Spleen (tissue), 7 donors: ENCODE measurements around the gene SLC9C1.

Experiments used
- CTCF ChIP-seq, 11 experiments: fragments of 200-600 bp in 7 of 11; fragments of 450-650 bp in 4 of 11; sonication (generic) in 4 of 11; IDR thresholded peaks in 8 of 11; conservative IDR thresholded peaks in 3 of 11; 1 replicate in 7 of 11; 2 replicates in 4 of 11; pipeline versions ENCODE4 v1.4.0 to v1.8.0; 2016 to 2021; ENCODE audit warnings: antibody characterized with exemption in 11 of 11, inconsistent platforms in 4 of 11, mild to moderate bottlenecking in 1 of 11
- POLR2A ChIP-seq, 3 donors: fragments of 450-650 bp; IDR thresholded peaks; one replicate each; pipeline ENCODE4 v1.5.1; 2017; ENCODE audit warnings: antibody characterized with exemption in 3 of 3, mild to moderate bottlenecking in 1 of 3
- POLR2AphosphoS5 ChIP-seq, 3 donors: sonication (generic); formaldehyde crosslinking; IDR thresholded peaks; one replicate each; pipeline ENCODE4 v1.5.1; 2017; ENCODE audit warnings: antibody characterized with exemption in 3 of 3
- donor health status: DM: no; HTN: no; CAD: no; lungs with moderate emphysema.
- donor health status: DM: no; HTN: no; CAD: no.
- donor health status: DM: no; HTN: no; CAD: no.

GRCh38 chr3:112247350-112247749 is 46.7 kb downstream of the SLC9C1 start:
- TF ChIP-seq CTCF (IDR thresholded peaks at IDR 0.05 in 8 of 11, conservative IDR thresholded peaks at IDR 0.05 in 3 of 11), result no peak
- TF ChIP-seq POLR2A (IDR thresholded peaks at IDR 0.05), result no peak
- no peak for TF ChIP-seq POLR2AphosphoS5 (IDR thresholded peaks at IDR 0.05)
